GM19463 (cell line): ENCODE results near the gene SLC39A11.
"Not testable (repeated sequence)": the region's sequence is repeated elsewhere in the genome, so short reads cannot be mapped to it uniquely, and the experiment has no call there.

Source experiments
- ATAC-seq: cut with Tn5 transposase; IDR thresholded peaks from one replicate; pipeline ENCODE4 v1.9.1; 2021; ENCODE audit warnings: mild to moderate bottlenecking, moderate library complexity; ENCODE audit not compliant: unreplicated experiment

Gene SLC39A11

GRCh38 chr17:72953621-72954020, 138.9 kb downstream of the SLC39A11 start:
- ATAC-seq: no peak

- ATAC-seq: no peak
These were observed 139.7 kb downstream of the SLC39A11 start for GRCh38 chr17:72952641-72953315.

- ATAC-seq: no peak
These were observed 140.3 kb downstream of the SLC39A11 start for GRCh38 chr17:72952220-72952619.

- no peak for ATAC-seq
These were observed 142.1 kb downstream of the SLC39A11 start for GRCh38 chr17:72950242-72950931.

- ATAC-seq: no peak
These were observed 144.4 kb downstream of the SLC39A11 start for GRCh38 chr17:72948115-72948514.

GRCh38 chr17:72947475-72947874, 145.0 kb downstream of the SLC39A11 start:
- ATAC-seq: no peak

GRCh38 chr17:72946696-72947095, 145.8 kb downstream of the SLC39A11 start:
- no peak for ATAC-seq

GRCh38 chr17:72946156-72946555, 146.3 kb downstream of the SLC39A11 start:
- no peak for ATAC-seq

GRCh38 chr17:72945473-72945872, 147.0 kb downstream of the SLC39A11 start:
- ATAC-seq: no peak

GRCh38 chr17:72943826-72944689, 148.4 kb downstream of the SLC39A11 start:
- no peak for ATAC-seq

- no peak for ATAC-seq
These were observed 149.9 kb downstream of the SLC39A11 start for GRCh38 chr17:72942579-72942978.

- ATAC-seq: no peak
These were observed 152.0 kb downstream of the SLC39A11 start for GRCh38 chr17:72940496-72940895.

GRCh38 chr17:72938482-72938881, 154.0 kb downstream of the SLC39A11 start:
- no peak for ATAC-seq

GRCh38 chr17:72937707-72938106, 154.8 kb downstream of the SLC39A11 start:
- no peak for ATAC-seq

GRCh38 chr17:72937254-72937653, 155.2 kb downstream of the SLC39A11 start:
- not testable (repeated sequence) for ATAC-seq

GRCh38 chr17:72935984-72936383, 156.5 kb downstream of the SLC39A11 start:
- no peak for ATAC-seq

- no peak for ATAC-seq
These were observed 157.6 kb downstream of the SLC39A11 start for GRCh38 chr17:72934927-72935326.

GRCh38 chr17:72931635-72932034, 160.9 kb downstream of the SLC39A11 start:
- ATAC-seq: peak; percentile 81

GRCh38 chr17:72931163-72931562, 161.3 kb downstream of the SLC39A11 start:
- peak; percentile 69 for ATAC-seq

- no peak for ATAC-seq
These were observed 162.5 kb downstream of the SLC39A11 start for GRCh38 chr17:72930031-72930430.

- ATAC-seq: no peak
These were observed 163.9 kb downstream of the SLC39A11 start for GRCh38 chr17:72928454-72929136.
